HEK293 (cell line): ENCODE data around the gene ZNF527.
"Not testable (repeated sequence)": the region's sequence is repeated elsewhere in the genome, so short reads cannot be mapped to it uniquely, and the experiment has no call there.

Experiments used
- CTCF ChIA-PET: fragments of 350-600 bp; formaldehyde crosslinking; extraction: SDS; loops from one replicate; lab custom pipeline; 2021; ENCODE audit warnings: antibody characterized with exemption; lab: Yijun Ruan, JAX
- POLR2A ChIA-PET: fragments of 300-600 bp; formaldehyde crosslinking; extraction: SDS; loops from one replicate; lab custom pipeline; 2020; ENCODE audit warnings: antibody characterized with exemption, inconsistent platforms; lab: Yijun Ruan, JAX
- H3K27ac ChIP-seq: fragments of 200-500 bp; sonication (Bioruptor generic); 2 replicates; pipeline ENCODE4 v1.5.1; 2014; ENCODE audit warnings: low read depth, low read length, control low read depth, inconsistent platforms; ENCODE audit errors: extremely low read depth
- H3K36me3 ChIP-seq, 2 experiments: fragments of 200-500 bp in 1 of 2; sonication (Bioruptor generic) in 1 of 2; 1 replicate in 1 of 2; 2 replicates in 1 of 2; pipeline ENCODE4 v1.5.1; 2014 to 2017; ENCODE audit warnings: inconsistent platforms in 2 of 2, low read length in 2 of 2; ENCODE audit not compliant: control insufficient read depth in 2 of 2, insufficient read depth in 1 of 2
- H3K4me1 ChIP-seq: fragments of 200-500 bp; sonication (Bioruptor generic); 2 replicates; pipeline ENCODE4 v1.5.1; 2014; ENCODE audit warnings: mild to moderate bottlenecking, low read length, inconsistent platforms; ENCODE audit not compliant: control insufficient read depth, insufficient read depth
- H3K4me3 ChIP-seq: 2 replicates; pipeline ENCODE4 v1.5.1; 2011; ENCODE audit warnings: low read depth, mild to moderate bottlenecking, control low read depth, low read length, moderate library complexity
- H3K9me3 ChIP-seq: fragments of 200-500 bp; sonication (Bioruptor generic); 2 replicates; pipeline ENCODE4 v1.5.1; 2014; ENCODE audit warnings: low read depth, low read length, inconsistent platforms; ENCODE audit not compliant: control insufficient read depth, insufficient read depth
- INSM2 ChIP-seq: fragments of 450-650 bp; formaldehyde crosslinking; IDR thresholded peaks from 2 replicates; pipeline ENCODE4 v1.5.1; 2016; ENCODE audit warnings: missing biosample characterization, missing genetic modification characterization
- SCRT2 ChIP-seq: fragments of 450-650 bp; formaldehyde crosslinking; IDR thresholded peaks from 2 replicates; pipeline ENCODE4 v1.5.1; 2016; ENCODE audit warnings: missing biosample characterization, missing genetic modification characterization
- ZBTB6 ChIP-seq: fragments of 450-650 bp; formaldehyde crosslinking; IDR thresholded peaks from 2 replicates; pipeline ENCODE4 v1.5.1; 2017; ENCODE audit warnings: missing biosample characterization, missing genetic modification characterization
- ZNF146 ChIP-seq: fragments of 450-650 bp; formaldehyde crosslinking; IDR thresholded peaks from 2 replicates; pipeline ENCODE4 v1.5.1; 2016; ENCODE audit warnings: missing biosample characterization, missing genetic modification characterization
- ZNF184 ChIP-seq: fragments of 450-650 bp; IDR thresholded peaks from 2 replicates; pipeline ENCODE4 v1.5.1; 2018; ENCODE audit warnings: missing biosample characterization, mild to moderate bottlenecking, missing genetic modification characterization
- ZNF280D ChIP-seq: fragments of 450-650 bp; formaldehyde crosslinking; IDR thresholded peaks from 2 replicates; pipeline ENCODE4 v1.5.1; 2016; ENCODE audit warnings: missing biosample characterization, missing genetic modification characterization
- ZNF518A ChIP-seq: fragments of 450-650 bp; formaldehyde crosslinking; conservative IDR thresholded peaks from 2 replicates; pipeline ENCODE4 v1.5.1; 2016; ENCODE audit warnings: low read depth, missing biosample characterization, missing genetic modification characterization
- ZNF623 ChIP-seq: fragments of 450-650 bp; formaldehyde crosslinking; IDR thresholded peaks from 2 replicates; pipeline ENCODE4 v1.5.1; 2016; ENCODE audit warnings: missing biosample characterization, missing genetic modification characterization

ZNF527 gene

GRCh38 chr19:37403403-37403802, 32.5 kb downstream of the ZNF527 start (continued):
- TF ChIP-seq ZNF518A (tag by site-specific recombination) (no peak), ZNF623 (tag by site-specific recombination) (no peak), ZBTB6 (tag by site-specific recombination) (no peak), INSM2 (tag by site-specific recombination) (no peak), ZNF146 (tag by site-specific recombination) (no peak)
- TF ChIP-seq, all 188 proteins: peak for 0

- H3K4me3 ChIP-seq, CTCF ChIA-PET, POLR2A ChIA-PET: not testable (repeated sequence)
Measured at GRCh38 chr19:37406140-37406846, 35.4 kb downstream of the ZNF527 start.

More at GRCh38 chr19:37406140-37406846, 35.4 kb downstream of the ZNF527 start:
- H3K9me3 ChIP-seq = peaks cover 39% of the 10 kb centered on the region
- TF ChIP-seq SCRT2 (peak; percentile 52), ZNF146 (tag by site-specific recombination) (peak; percentile 88), ZNF184 (tag by site-specific recombination) (peak; percentile 82), ZNF280D (peak; percentile 54; the same call in 1 of the 2 replicates)
- not testable (repeated sequence) for H3K27ac ChIP-seq, H3K4me1 ChIP-seq, H3K36me3 ChIP-seq
